GM12873 (cell line): ENCODE data around the gene NOL3.

Source experiments
- TF ChIP-seq, protein P1 (sequence below): IDR thresholded peaks from 2 replicates; pipeline ENCODE4 v1.5.1; 2012; ENCODE audit warnings: low read depth, mild to moderate bottlenecking, moderate library complexity, low read length, control low read depth; ENCODE audit not compliant: insufficient read depth; ENCODE audit errors: missing control alignments

NOL3 gene

DNA sequence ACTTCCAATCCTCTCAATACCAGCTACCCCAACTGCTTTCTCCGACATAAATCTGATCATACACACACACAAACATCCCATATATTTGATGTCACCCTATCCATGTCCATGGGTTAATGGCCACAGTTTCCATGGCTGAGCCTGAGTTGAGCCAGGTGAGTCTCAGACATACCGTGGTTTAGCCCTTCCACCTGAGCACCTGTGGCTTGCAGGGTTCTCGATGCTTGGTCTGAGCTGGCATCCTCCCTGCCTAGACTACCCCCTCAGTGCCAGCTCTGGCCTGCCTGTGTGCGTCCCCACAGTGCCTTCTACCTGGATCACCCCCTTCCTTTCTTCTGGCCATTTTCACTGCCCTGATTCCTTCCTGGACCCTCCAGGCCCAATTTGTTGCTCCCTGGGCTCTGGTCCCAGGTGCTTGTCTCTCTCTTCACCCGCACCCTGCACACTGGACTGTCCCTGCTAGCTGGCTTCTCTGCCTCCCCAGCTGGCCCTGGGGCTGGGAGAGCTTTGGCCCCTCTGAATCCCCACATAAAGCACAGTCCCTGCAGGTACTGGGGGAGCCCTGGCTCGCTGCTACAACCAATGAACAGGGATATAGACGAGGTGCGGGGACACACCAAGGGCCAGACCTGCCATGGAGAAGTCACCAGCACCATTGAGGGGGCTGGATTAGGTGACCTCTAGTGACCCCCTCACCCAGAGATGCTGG, 35.9 kb downstream of the NOL3 start:
- TF ChIP-seq, protein P1, sequence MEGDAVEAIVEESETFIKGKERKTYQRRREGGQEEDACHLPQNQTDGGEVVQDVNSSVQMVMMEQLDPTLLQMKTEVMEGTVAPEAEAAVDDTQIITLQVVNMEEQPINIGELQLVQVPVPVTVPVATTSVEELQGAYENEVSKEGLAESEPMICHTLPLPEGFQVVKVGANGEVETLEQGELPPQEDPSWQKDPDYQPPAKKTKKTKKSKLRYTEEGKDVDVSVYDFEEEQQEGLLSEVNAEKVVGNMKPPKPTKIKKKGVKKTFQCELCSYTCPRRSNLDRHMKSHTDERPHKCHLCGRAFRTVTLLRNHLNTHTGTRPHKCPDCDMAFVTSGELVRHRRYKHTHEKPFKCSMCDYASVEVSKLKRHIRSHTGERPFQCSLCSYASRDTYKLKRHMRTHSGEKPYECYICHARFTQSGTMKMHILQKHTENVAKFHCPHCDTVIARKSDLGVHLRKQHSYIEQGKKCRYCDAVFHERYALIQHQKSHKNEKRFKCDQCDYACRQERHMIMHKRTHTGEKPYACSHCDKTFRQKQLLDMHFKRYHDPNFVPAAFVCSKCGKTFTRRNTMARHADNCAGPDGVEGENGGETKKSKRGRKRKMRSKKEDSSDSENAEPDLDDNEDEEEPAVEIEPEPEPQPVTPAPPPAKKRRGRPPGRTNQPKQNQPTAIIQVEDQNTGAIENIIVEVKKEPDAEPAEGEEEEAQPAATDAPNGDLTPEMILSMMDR: no peak

DNA sequence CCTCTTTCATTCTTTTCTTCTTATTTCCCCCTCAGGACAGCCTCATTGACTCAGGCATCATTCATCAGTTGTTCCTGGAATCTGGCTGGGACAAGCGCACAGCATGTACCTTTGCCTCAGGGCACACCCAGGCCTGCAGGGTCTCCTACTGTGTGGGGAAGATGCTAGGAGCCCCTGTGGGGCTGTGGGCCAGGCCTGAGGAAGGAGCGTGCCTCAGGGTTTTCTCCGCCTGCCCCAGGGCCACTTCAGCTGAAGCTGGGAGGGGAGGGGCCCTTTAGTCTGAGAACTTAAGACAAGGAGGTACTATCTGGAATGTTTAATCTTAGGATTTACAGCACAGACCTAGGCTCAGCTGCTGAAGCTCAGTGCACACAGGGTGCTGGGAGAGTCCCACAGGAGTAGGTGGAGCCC, 36.5 kb downstream of the NOL3 start:
- TF ChIP-seq, protein P1: no peak

DNA sequence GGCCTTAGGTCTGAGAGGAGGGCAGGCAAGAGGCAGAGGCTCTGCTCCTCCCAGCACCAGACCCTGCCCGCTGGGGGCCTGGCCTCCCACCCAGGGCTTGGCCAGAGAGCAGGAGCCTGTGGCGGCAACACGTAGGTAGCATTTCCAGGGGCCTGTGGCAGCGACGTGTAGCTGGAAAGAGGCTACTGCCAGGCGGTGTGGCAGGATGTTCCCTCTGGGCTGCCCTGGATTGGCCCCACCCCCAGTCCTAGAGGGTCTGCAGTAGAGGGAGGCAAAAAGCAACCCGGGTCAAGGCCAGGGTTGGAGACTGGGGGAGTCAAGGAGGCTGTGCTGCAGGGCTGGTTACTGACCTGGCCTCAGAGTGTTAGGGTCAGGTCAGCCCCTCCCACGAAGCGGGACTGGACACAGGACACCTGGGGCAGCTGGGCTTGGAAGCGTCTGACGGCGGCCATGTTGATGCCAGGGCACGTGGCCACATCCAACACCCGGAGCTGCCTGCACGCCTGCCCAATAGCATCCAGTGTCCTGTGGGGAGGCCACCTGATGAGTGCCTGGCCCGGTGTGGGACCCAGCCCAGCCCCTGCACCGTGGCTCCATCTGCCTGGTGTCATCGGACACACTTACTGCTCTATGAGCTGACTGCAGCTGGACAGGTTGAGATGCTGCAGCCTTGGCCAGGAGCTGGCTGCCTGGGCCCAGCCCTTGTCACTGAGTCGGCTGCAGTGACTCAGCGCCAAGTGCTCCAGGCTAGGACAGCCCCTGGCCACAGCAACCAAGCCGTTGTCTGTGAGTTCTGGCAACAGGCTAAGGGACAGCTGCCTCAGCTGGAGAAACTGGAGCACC, 37.1 kb downstream of the NOL3 start:
- TF ChIP-seq, protein P1: no peak

DNA sequence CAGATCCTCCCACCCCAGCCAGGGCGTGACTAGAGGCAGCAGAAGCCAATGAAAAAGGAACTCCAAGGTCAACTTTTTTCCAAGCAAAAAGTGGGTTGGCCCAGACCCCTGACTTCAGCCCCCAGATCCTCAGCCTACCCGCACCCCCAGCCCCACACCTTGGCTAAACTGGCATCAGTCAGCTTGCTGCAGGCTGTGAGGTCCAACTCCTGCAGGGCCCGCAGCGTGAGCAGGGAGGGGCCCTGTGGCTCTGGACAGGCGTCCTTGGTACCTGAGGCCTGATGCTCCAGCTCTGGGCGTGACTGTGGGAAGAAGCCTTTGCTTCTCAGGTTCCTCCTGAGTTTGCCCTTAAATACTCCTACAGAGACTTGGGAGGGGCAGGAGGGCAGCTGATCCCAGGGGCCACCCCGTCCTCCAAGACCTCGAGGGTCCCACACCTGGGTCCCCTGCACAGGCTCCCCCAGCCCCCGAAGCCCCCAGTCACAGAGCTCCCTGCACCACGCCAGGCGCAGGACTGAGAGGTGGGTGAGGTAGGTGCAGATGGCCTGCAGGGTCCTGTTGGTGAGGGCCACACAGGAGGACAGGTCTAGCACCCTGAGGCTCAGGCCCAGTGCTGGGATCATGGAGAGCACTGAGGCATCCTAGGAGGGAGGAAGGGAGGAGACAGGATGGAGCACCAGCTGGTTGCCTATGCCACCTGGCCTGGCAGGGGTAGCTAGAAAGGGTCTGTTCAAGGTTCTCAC, 38.0 kb downstream of the NOL3 start:
- TF ChIP-seq, protein P1: no peak

DNA sequence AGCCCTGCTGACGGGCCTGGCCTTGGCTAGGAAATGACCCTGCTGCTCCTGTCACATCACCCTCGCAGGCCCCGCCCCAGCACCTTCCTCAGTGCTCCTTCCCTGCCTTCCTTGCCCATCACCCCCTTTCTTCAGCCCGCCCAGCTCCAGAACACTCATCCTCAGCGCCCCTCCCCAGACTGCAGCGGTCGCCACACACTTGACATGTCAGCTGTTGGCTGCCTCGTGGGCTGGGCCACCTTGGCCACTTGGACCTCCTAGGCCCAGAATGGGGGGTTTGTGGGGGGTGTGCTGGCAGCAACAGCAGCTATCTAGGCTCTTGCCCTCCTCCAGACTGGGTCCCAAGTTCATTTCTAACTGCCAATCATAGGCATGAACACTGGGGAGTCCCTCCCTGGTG, 39.2 kb downstream of the NOL3 start:
- TF ChIP-seq, protein P1: no peak

DNA sequence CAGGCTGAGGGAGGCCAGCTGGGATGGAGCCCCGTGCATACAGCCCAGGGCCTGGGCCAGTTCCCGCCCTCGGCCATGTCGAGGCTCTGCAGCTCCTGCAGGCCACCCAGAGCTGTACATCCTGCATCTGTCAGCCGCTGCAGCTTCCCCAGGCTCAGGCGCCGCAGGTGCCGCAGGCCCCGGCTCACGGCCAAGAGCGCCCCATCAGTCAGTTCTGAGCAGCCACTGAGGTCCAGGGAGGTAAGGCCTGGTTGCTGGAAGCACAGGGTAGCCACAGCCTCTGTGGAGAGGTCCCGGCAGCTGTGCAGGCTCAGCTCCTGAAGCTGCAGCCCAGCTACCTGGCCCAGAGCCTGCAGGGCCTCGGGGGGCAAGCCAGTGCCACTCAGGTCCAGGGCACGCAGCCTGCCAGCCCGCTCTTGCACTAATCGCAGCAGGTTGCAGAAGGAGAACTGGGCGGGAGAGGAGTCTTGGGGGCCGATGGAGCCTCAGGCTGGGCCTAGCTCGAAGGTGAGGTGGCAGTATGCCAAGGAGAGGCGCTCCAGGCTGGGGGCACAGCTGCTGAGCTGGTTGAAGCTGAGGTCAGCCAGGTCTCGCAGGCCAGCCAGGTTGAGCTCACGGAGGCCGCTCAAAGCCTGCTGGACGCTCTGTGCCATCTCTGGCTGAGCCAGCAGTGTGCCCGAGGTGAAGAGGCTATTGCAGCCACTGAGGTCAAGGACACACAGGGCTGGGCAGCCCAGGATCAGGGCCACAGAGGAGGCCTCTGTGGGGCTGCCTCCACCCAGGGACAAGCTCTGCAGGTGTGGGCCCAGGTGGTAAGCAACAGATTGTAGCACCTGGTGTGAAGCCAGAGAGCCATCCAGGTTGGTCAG, 40.0 kb downstream of the NOL3 start:
- TF ChIP-seq, protein P1: no peak

DNA sequence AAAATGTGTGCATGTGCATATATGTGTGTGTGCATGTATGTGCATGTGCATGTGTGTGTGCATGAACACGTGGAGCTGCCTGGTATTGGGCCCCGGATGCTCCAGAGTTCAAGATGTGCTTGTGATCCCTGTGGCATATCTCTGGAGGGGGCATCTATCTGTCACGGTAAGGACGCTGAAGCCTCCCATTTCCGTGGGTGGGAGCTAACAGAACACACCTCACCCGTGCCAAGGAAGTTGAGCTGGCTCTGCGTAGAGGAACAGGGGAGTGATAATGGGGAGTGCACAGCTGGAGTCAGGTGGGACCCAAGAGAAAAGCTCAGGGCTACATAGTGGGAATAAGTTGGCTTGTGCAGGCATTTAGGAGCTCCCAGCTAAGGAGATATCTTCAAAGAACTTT, 41.3 kb downstream of the NOL3 start:
- TF ChIP-seq, protein P1: no peak
